GM10248 (cell line): ENCODE data around the gene ANGPT4.

Experiments used
- CTCF ChIA-PET: fragments of 300-600 bp; sonication (Branson Sonifier 250); formaldehyde crosslinking; extraction: SDS; loops from one replicate; lab custom pipeline; 2021; ENCODE audit warnings: antibody characterized with exemption; lab: Yijun Ruan, JAX
- POLR2A ChIA-PET: fragments of 350-650 bp; sonication (Branson Sonifier 250); formaldehyde crosslinking; extraction: SDS; loops from one replicate; lab custom pipeline; 2020; ENCODE audit warnings: antibody characterized with exemption; lab: Yijun Ruan, JAX
- DNase-seq: peaks from one replicate; pipeline ENCODE4 v3.0.0; 2012; ENCODE audit errors: extremely low spot score
- TF ChIP-seq, protein P1 (sequence below): IDR thresholded peaks from 2 replicates; pipeline ENCODE4 v1.5.1; 2012; ENCODE audit warnings: mild to moderate bottlenecking, low read depth; ENCODE audit errors: extremely low read depth, missing control alignments, control extremely low read depth

ANGPT4 gene

DNA sequence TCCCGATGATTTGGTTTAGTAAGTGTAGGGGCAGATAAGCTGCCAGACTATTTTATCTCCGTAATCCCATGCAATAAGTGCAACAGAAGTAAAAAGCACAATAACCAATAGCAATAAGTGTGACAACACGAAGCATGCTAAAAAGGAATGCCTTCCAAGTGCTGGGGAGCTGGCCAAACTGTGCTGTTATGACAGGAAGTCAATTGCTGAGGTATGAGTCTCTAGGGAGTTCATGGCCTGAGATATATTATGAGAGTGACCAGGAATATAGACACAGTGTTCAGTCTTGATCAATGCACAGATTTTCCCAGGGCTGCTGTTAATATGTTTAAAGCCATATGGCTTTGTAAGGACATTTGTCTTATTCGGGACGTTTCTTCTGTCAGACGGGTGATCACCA is 10.5 kb upstream of the ANGPT4 start:
- POLR2A ChIA-PET = no interaction called here
- no peak for DNase-seq
- TF ChIP-seq, protein P1, sequence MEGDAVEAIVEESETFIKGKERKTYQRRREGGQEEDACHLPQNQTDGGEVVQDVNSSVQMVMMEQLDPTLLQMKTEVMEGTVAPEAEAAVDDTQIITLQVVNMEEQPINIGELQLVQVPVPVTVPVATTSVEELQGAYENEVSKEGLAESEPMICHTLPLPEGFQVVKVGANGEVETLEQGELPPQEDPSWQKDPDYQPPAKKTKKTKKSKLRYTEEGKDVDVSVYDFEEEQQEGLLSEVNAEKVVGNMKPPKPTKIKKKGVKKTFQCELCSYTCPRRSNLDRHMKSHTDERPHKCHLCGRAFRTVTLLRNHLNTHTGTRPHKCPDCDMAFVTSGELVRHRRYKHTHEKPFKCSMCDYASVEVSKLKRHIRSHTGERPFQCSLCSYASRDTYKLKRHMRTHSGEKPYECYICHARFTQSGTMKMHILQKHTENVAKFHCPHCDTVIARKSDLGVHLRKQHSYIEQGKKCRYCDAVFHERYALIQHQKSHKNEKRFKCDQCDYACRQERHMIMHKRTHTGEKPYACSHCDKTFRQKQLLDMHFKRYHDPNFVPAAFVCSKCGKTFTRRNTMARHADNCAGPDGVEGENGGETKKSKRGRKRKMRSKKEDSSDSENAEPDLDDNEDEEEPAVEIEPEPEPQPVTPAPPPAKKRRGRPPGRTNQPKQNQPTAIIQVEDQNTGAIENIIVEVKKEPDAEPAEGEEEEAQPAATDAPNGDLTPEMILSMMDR = no peak
- CTCF ChIA-PET = no interaction called here

DNA sequence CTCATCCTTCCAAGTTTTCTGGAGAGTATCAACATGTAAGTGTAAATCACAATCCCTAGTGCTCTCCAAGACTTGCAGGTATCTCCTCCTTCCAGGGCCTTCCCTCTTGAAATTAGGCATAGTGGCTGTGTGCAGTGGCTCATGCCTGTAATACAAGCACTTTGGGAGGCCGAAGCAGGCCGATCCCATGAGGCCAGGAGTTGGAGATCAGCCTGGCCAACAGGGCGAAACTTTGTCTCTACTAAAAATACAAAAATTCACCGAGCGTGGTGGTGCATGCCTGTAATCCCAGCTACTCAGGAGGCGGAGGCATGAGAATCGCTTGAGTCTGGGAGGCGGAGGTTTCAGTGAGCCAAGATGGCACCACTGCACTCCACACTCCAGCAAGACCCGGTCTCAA is 9.4 kb upstream of the ANGPT4 start:
- CTCF ChIA-PET = no interaction called here

DNA sequence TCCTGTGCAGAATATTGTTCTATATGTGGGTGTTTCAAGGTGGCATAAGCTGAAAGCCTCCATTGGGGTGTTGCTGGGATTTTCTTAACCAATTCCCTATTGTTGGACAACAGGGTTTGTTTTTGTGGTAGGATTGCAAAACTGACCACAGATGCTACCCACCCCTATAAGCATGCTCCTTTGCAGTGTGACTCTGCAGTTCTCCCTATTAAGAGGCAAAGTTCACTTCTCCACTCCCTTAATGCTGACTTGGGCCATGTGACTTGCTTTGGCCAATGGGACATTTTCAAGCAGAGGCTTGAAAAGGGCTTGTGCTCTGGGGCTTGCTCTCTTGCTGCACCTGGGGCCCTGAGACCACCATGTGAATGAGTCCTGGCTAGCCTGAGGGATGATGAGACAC is 8.5 kb upstream of the ANGPT4 start:
- ChIA-PET CTCF (no interaction called here), POLR2A (no interaction called here)
- DNase-seq = no peak
- TF ChIP-seq, protein P1 = no peak

More for the DNA sequence above, 9.4 kb upstream of the ANGPT4 start:
- TF ChIP-seq, protein P1 = no peak
- no peak for DNase-seq
- POLR2A ChIA-PET = interaction anchor here (0.7 kb wide), 1 partner anchor 196 kb away, joined by 3 read pairs; no protein-coding TSS in a partner anchor

DNA sequence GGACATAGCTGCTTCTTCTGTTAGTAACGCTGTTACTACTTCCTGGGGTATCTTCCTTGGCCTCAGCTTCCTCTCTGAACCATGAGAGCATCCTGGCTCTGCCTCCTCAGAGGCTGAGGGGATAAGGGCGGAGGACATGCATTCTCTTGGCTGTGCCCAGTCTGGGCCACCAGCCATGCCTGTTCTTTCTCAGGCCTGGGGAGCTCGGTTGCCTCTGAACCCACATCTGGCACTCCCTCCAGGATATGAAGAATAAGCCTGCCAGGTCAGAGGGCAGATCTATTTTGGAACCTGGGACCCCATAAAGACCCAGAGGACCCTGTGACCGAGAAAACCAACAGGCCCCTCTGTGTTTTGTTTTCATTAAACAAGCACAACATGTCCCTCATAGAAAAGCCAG is 6.6 kb upstream of the ANGPT4 start:
- ChIA-PET CTCF (interaction anchor here (1.8 kb wide), 1 partner anchor 10 kb away, joined by 4 read pairs; no protein-coding TSS in a partner anchor), POLR2A (no interaction called here)

DNA sequence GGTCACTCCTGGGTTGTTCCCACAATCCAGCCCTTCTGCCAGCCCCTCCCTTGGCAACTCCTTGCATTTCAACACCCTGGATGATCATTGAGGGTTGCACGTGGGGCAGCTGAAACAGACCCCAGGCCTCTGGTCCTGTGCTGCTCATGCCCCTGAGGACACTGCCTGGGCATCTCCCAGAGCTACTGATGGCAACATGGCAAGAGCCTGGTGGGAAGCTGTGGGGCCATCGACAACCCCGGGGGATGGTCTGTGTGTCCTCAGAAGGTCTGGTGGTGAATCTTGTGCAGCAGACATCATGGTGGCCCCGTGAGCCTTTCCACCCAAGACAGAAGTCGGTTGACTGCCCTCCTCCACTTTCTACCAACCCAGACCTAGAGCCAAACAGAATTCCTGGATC is 4.9 kb upstream of the ANGPT4 start:
- TF ChIP-seq, protein P1 = no peak
- DNase-seq = no peak
- ChIA-PET CTCF (no interaction called here), POLR2A (no interaction called here)

More for the DNA sequence above, 6.6 kb upstream of the ANGPT4 start:
- DNase-seq = no peak
- TF ChIP-seq, protein P1 = no peak

DNA sequence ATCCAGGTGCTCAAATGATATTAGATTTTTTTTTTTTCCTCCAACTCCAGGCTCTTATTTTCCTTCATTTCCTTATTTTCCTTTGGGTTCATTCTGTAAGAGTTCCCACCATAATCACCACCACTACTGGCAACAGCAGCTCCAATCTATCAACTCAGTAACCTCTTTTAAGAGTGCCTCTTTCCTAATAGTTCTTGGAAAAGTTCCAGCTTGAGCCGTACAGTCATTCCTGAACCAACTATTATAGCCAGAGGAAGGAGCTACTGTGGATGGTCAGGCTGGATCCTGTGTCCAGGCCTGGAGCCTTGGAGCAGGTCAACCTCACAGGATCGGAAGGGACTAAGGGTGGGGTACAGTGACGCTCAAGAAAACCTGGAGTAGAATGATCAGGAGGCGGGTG is 4.2 kb upstream of the ANGPT4 start:
- POLR2A ChIA-PET = no interaction called here
- TF ChIP-seq, protein P1 = no peak
- no peak for DNase-seq
- CTCF ChIA-PET = no interaction called here
